ENCODE measurements around the gene CSF1R.
"Not testable (repeated sequence)": the region's sequence is repeated elsewhere in the genome, so short reads cannot be mapped to it uniquely, and the experiment has no call there.

Gene CSF1R

GRCh38 chr5:150057052-150057451, 29.3 kb downstream of the CSF1R start:
- DNase-seq = no peak

GRCh38 chr5:150056075-150056443, 30.3 kb downstream of the CSF1R start:
- no peak for DNase-seq

GRCh38 chr5:150055326-150056074, 30.9 kb downstream of the CSF1R start:
- no peak for DNase-seq

- DNase-seq = no peak
Observed at GRCh38 chr5:150054569-150054968, 31.8 kb downstream of the CSF1R start.

GRCh38 chr5:150053713-150054392, 32.5 kb downstream of the CSF1R start:
- DNase-seq = no peak

GRCh38 chr5:150052956-150053712, 33.2 kb downstream of the CSF1R start:
- DNase-seq = no peak

- DNase-seq = no peak
Observed at GRCh38 chr5:150052226-150052955, 34.0 kb downstream of the CSF1R start.

- DNase-seq = no peak
Observed at GRCh38 chr5:150051657-150052195, 34.6 kb downstream of the CSF1R start.

- DNase-seq = not testable (repeated sequence)
Observed at GRCh38 chr5:150050172-150050811, 36.1 kb downstream of the CSF1R start.

GRCh38 chr5:150046031-150046430, 40.3 kb downstream of the CSF1R start:
- DNase-seq = no peak

- DNase-seq = no peak
Observed at GRCh38 chr5:150045549-150045948, 40.8 kb downstream of the CSF1R start.

GRCh38 chr5:150044712-150045111, 41.6 kb downstream of the CSF1R start:
- no peak for DNase-seq

- DNase-seq = no peak
Observed at GRCh38 chr5:150044329-150044681, 42.0 kb downstream of the CSF1R start.

- DNase-seq = no peak
Observed at GRCh38 chr5:150043657-150044328, 42.6 kb downstream of the CSF1R start.

- no peak for DNase-seq
Observed at GRCh38 chr5:150042459-150042858, 43.9 kb downstream of the CSF1R start.

- DNase-seq = no peak
Observed at GRCh38 chr5:150038547-150038946, 47.8 kb downstream of the CSF1R start.

GRCh38 chr5:150036513-150036912, 49.8 kb downstream of the CSF1R start:
- DNase-seq = no peak

- DNase-seq = no peak
Observed at GRCh38 chr5:150035139-150035895, 51.0 kb downstream of the CSF1R start.

- DNase-seq = no peak
Observed at GRCh38 chr5:150034662-150035061, 51.7 kb downstream of the CSF1R start.

GRCh38 chr5:150033334-150033733, 53.0 kb downstream of the CSF1R start:
- no peak for DNase-seq

Measured in anterior cingulate cortex (tissue), 58 donors.